H1 (cell line): Measurements from ENCODE around the gene FMNL2. TPM values are rescaled to one million over a fixed set of nuclear protein-coding genes. Genes with fewer than 3 reads are reported as not detected.

ENCODE experiments used
- CTCF ChIA-PET: fragments of 300-600 bp; sonication (Branson Sonifier 250); formaldehyde crosslinking; loops from one replicate; lab custom pipeline; 2021; ENCODE audit not compliant: partially characterized antibody; lab: Charles Lee
- POLR2A ChIA-PET: fragments of 300-600 bp; sonication (Branson Sonifier 250); formaldehyde crosslinking; loops from one replicate; lab custom pipeline; 2021; ENCODE audit warnings: inconsistent platforms; ENCODE audit not compliant: partially characterized antibody; lab: Charles Lee
- DNase-seq, 2 experiments: peaks; one replicate each; pipeline versions ENCODE4 v3.0.0 to v3.0.0-alpha.2; 2010 to 2022; ENCODE audit warnings: low spot score in 2 of 2, low read depth in 1 of 2, mixed read lengths in 1 of 2
- FAIRE-seq: peaks from 2 replicates; lab custom pipeline; 2011; peaks lifted over from hg19 to GRCh38; lab: Jason Lieb, UNC
- H2AFZ ChIP-seq: 2 replicates; pipeline ENCODE4 v1.8.1; 2012; ENCODE audit warnings: low read length, inconsistent platforms
- H2AK5ac ChIP-seq: 2 replicates; pipeline ENCODE4 v1.6.1; 2013; ENCODE audit warnings: low read depth, low read length
- H2BK120ac ChIP-seq: replicated peaks from 2 replicates; pipeline ENCODE3; 2013; ENCODE audit warnings: low read depth, low read length, inconsistent platforms
- H2BK12ac ChIP-seq: 2 replicates; pipeline ENCODE4 v1.6.1; 2013; ENCODE audit warnings: low read depth, low read length
- H2BK15ac ChIP-seq: 2 replicates; pipeline ENCODE4 v1.6.1; 2013; ENCODE audit warnings: low read length
- H2BK20ac ChIP-seq: 2 replicates; pipeline ENCODE4 v1.6.1; 2013; ENCODE audit warnings: low read length
- H2BK5ac ChIP-seq: 2 replicates; pipeline ENCODE4 v1.6.1; 2013; ENCODE audit warnings: low read depth, low read length
- H3K14ac ChIP-seq: 2 replicates; pipeline ENCODE4 v1.6.1; 2013; ENCODE audit warnings: inconsistent platforms; ENCODE audit not compliant: insufficient read length
- H3K18ac ChIP-seq: 2 replicates; pipeline ENCODE4 v1.6.1; 2013; ENCODE audit warnings: low read length; ENCODE audit errors: extremely low read depth
- H3K23ac ChIP-seq: 2 replicates; pipeline ENCODE4 v1.6.1; 2013; ENCODE audit warnings: inconsistent platforms; ENCODE audit not compliant: insufficient read length
- H3K23me2 ChIP-seq: 2 replicates; pipeline ENCODE4 v1.6.1; 2013; ENCODE audit warnings: low read depth, low read length
- H3K27ac ChIP-seq: 2 replicates; pipeline ENCODE4 v1.6.1; 2011; ENCODE audit warnings: low read depth, low read length, inconsistent platforms
- H3K27me3 ChIP-seq, 4 experiments: replicated peaks in 1 of 4; 1 replicate in 1 of 4; 2 replicates in 3 of 4; pipeline versions ENCODE4 v1.6.1 to v1.8.1; 2011 to 2013; ENCODE audit warnings: low read length in 3 of 4, mild to moderate bottlenecking in 3 of 4, inconsistent platforms in 2 of 4, mixed read lengths in 2 of 4, moderate library complexity in 1 of 4; ENCODE audit not compliant: control insufficient read depth in 3 of 4, insufficient read depth in 3 of 4; ENCODE audit errors: extremely low read depth in 1 of 4
- H3K36me3 ChIP-seq, 4 experiments: 2 replicates each; pipeline versions ENCODE4 v1.6.1 to v1.8.1; 2011 to 2013; ENCODE audit warnings: mild to moderate bottlenecking in 4 of 4, low read length in 3 of 4, moderate library complexity in 2 of 4, control low read depth in 1 of 4, inconsistent platforms in 1 of 4; ENCODE audit not compliant: insufficient read depth in 4 of 4, control insufficient read depth in 2 of 4
- H3K4ac ChIP-seq: replicated peaks from 2 replicates; pipeline ENCODE3; 2013; ENCODE audit warnings: low read length, low read depth, mixed read lengths, inconsistent platforms; ENCODE audit not compliant: insufficient read length
- H3K4me1 ChIP-seq, 4 experiments: replicated peaks in 1 of 4; 1 replicate in 1 of 4; 2 replicates in 3 of 4; pipeline versions ENCODE4 v1.6.1 to v1.8.1; 2011 to 2013; ENCODE audit warnings: low read length in 3 of 4, inconsistent platforms in 2 of 4, mixed read lengths in 1 of 4; ENCODE audit not compliant: insufficient read depth in 4 of 4, control insufficient read depth in 3 of 4
- H3K4me2 ChIP-seq, 2 experiments: 2 replicates each; pipeline versions ENCODE4 v1.6.1 to v1.8.1; 2011 to 2013; ENCODE audit warnings: low read depth in 2 of 2, low read length in 2 of 2, control low read depth in 1 of 2, inconsistent platforms in 1 of 2, mild to moderate bottlenecking in 1 of 2; ENCODE audit not compliant: insufficient read depth in 1 of 2
- H3K4me3 ChIP-seq, 4 experiments: fragments of 200-600, 300-600 bp in 1 of 4; sonication (generic), shearing (Covaris generic), sonication (Bioruptor Twin) in 1 of 4; 2 replicates each; pipeline versions ENCODE4 v1.5.1 to v1.8.1; 2011 to 2016; ENCODE audit warnings: low read length in 4 of 4, low read depth in 3 of 4, control low read depth in 2 of 4, inconsistent platforms in 2 of 4, mild to moderate bottlenecking in 2 of 4, mixed read lengths in 1 of 4, moderate library complexity in 1 of 4; ENCODE audit not compliant: insufficient read depth in 2 of 4; ENCODE audit errors: extremely low read depth in 1 of 4
- H3K56ac ChIP-seq: replicated peaks from 2 replicates; pipeline ENCODE3; 2013; ENCODE audit warnings: low read depth, mild to moderate bottlenecking, mixed read lengths, low read length, inconsistent platforms; ENCODE audit not compliant: insufficient read length
- H3K79me1 ChIP-seq: 2 replicates; pipeline ENCODE4 v1.6.1; 2013; ENCODE audit warnings: low read depth, low read length, control low read depth
- H3K79me2 ChIP-seq, 2 experiments: 2 replicates each; pipeline versions ENCODE4 v1.6.1 to v1.8.1; 2012 to 2013; ENCODE audit warnings: low read length in 2 of 2, mild to moderate bottlenecking in 2 of 2, inconsistent platforms in 1 of 2; ENCODE audit not compliant: insufficient read depth in 2 of 2, control insufficient read depth in 1 of 2
- H3K9ac ChIP-seq, 4 experiments: replicated peaks in 1 of 4; 1 replicate in 1 of 4; 2 replicates in 3 of 4; pipeline versions ENCODE4 v1.6.1 to v1.8.1; 2011 to 2013; ENCODE audit warnings: low read depth in 3 of 4, low read length in 3 of 4, control low read depth in 2 of 4, mild to moderate bottlenecking in 2 of 4, moderate library complexity in 2 of 4, inconsistent platforms in 1 of 4; ENCODE audit errors: extremely low read depth in 1 of 4
- H3K9me3 ChIP-seq, 2 experiments: 2 replicates each; pipeline versions ENCODE4 v1.6.1 to v1.8.1; 2012 to 2013; ENCODE audit warnings: mild to moderate bottlenecking in 2 of 2, moderate library complexity in 2 of 2, control low read depth in 1 of 2, inconsistent platforms in 1 of 2, low read depth in 1 of 2, low read length in 1 of 2, mixed read lengths in 1 of 2; ENCODE audit not compliant: insufficient read depth in 2 of 2
- H4K20me1 ChIP-seq, 2 experiments: replicated peaks in 1 of 2; 2 replicates each; pipeline versions ENCODE3 to v1.8.1; 2011 to 2013; ENCODE audit warnings: inconsistent platforms in 2 of 2, low read length in 2 of 2, mild to moderate bottlenecking in 1 of 2; ENCODE audit not compliant: insufficient read depth in 2 of 2, control insufficient read depth in 1 of 2
- H4K5ac ChIP-seq: 2 replicates; pipeline ENCODE4 v1.6.1; 2013; ENCODE audit warnings: low read length, low read depth, mixed read lengths, inconsistent platforms; ENCODE audit not compliant: insufficient read length
- H4K8ac ChIP-seq: 2 replicates; pipeline ENCODE4 v1.8.0; 2013; ENCODE audit warnings: mild to moderate bottlenecking, moderate library complexity, low read length, inconsistent platforms; ENCODE audit not compliant: insufficient read depth; ENCODE audit errors: extremely low read depth
- H4K91ac ChIP-seq: replicated peaks from 2 replicates; pipeline ENCODE3; 2013; ENCODE audit warnings: low read length, mixed read lengths, inconsistent platforms; ENCODE audit not compliant: insufficient read length
- ASH2L ChIP-seq: fragments of 200-600, 300-600 bp; sonication (generic); IDR thresholded peaks from one replicate; pipeline ENCODE4 v1.7.1; 2017; ENCODE audit warnings: low read length
- ATF3 ChIP-seq: IDR thresholded peaks from 2 replicates; pipeline ENCODE4 v1.6.1; 2011; ENCODE audit warnings: low read depth, mild to moderate bottlenecking, low read length; ENCODE audit not compliant: insufficient read depth
- CREB1 ChIP-seq: IDR thresholded peaks from 2 replicates; pipeline ENCODE4 v1.6.1; 2012; ENCODE audit warnings: inconsistent platforms
- E2F6 ChIP-seq: IDR thresholded peaks from 2 replicates; pipeline ENCODE4 v1.6.1; 2012; ENCODE audit warnings: inconsistent platforms
- GABPA ChIP-seq: IDR thresholded peaks from 2 replicates; pipeline ENCODE4 v1.6.1; 2011; ENCODE audit warnings: mild to moderate bottlenecking, low read length, moderate library complexity, borderline replicate concordance; ENCODE audit not compliant: insufficient read depth
- HDAC2 ChIP-seq, 2 experiments: fragments of 300-600 bp in 1 of 2; sonication (generic) in 1 of 2; IDR thresholded peaks; 2 replicates each; pipeline ENCODE4 v1.6.1; 2011 to 2012; ENCODE audit warnings: low read depth in 2 of 2, low read length in 2 of 2, mild to moderate bottlenecking in 2 of 2, moderate library complexity in 2 of 2, borderline replicate concordance in 1 of 2, inconsistent platforms in 1 of 2
- JUND ChIP-seq: IDR thresholded peaks from 2 replicates; pipeline ENCODE4 v1.6.1; 2011; ENCODE audit warnings: mild to moderate bottlenecking, improper control_type of control experiment, low read length
- KDM4A ChIP-seq: IDR thresholded peaks from one replicate; pipeline ENCODE4 v1.7.1; 2012; ENCODE audit warnings: low read depth, mild to moderate bottlenecking, moderate library complexity, low read length, inconsistent platforms; ENCODE audit not compliant: severe bottlenecking
- NRF1 ChIP-seq: IDR thresholded peaks from 2 replicates; pipeline ENCODE4 v1.6.1; 2011; ENCODE audit warnings: mild to moderate bottlenecking, low read depth, low read length, improper control_type of control experiment
- RAD21 ChIP-seq, 2 experiments: IDR thresholded peaks in 1 of 2; conservative IDR thresholded peaks in 1 of 2; 2 replicates each; pipeline ENCODE4 v1.6.1; 2011; ENCODE audit warnings: low read depth in 2 of 2, low read length in 2 of 2, improper control_type of control experiment in 1 of 2, inconsistent platforms in 1 of 2, mild to moderate bottlenecking in 1 of 2, moderate library complexity in 1 of 2
- SAP30 ChIP-seq: fragments of 300-600 bp; sonication (generic); IDR thresholded peaks from 2 replicates; pipeline ENCODE4 v1.7.1; 2012; ENCODE audit warnings: low read length, moderate library complexity, mild to moderate bottlenecking, inconsistent platforms; ENCODE audit not compliant: insufficient read depth, insufficient replicate concordance
- SP2 ChIP-seq: IDR thresholded peaks from 2 replicates; pipeline ENCODE4 v1.6.1; 2012; ENCODE audit warnings: mild to moderate bottlenecking, low read length, inconsistent platforms
- WGBS, 2 experiments: shearing (Covaris generic) in 1 of 2; methylation state at CpG; one replicate each; pipeline versions ENCODE4 v1.1.6 to v1.1.7; 2013 to 2015; ENCODE audit warnings: low lambda C conversion rate in 2 of 2, mixed read lengths in 2 of 2, inconsistent platforms in 1 of 2, low coverage in 1 of 2, missing lambda C conversion rate in 1 of 2; ENCODE audit not compliant: insufficient replicate concordance in 2 of 2, insufficient coverage in 1 of 2, insufficient read length in 1 of 2; ENCODE audit errors: extremely low coverage in 1 of 2, missing lambda C conversion rate in 1 of 2; 5-methylcytosine and 5-hydroxymethylcytosine counted together
- polyA plus RNA-seq, 7 experiments: library from polyadenylated mRNA; depleted of rRNA in 3 of 7; stranded (reverse) in 5 of 7; unstranded in 2 of 7; fragments of >200 nt in 5 of 7; fragments of 200-250 nt in 2 of 7; gene quantifications; 1 replicate in 5 of 7; 2 replicates in 1 of 7; 4 replicates in 1 of 7; pipeline versions ENCODE4 v1.2.1 to v1.2.3, GENCODE V29; 2011 to 2013; ENCODE audit warnings: missing spikeins in 2 of 7, mixed read lengths in 2 of 7
- total RNA-seq: library from RNA; stranded (reverse); fragmentation: NEBNext Ultra II Directional; extraction: Animal tissue kit (Norgen Biotek cat#: 25700); gene quantifications from 2 replicates; pipeline ENCODE4 v1.2.1, GENCODE V29; 2021

Gene FMNL2
- total and polyA plus RNA-seq, 2 of the 8 experiments (the other 6 are each of a cell fraction or from before 2014, with no cell fraction given): 15.5 to 45.1 TPM

DNA sequence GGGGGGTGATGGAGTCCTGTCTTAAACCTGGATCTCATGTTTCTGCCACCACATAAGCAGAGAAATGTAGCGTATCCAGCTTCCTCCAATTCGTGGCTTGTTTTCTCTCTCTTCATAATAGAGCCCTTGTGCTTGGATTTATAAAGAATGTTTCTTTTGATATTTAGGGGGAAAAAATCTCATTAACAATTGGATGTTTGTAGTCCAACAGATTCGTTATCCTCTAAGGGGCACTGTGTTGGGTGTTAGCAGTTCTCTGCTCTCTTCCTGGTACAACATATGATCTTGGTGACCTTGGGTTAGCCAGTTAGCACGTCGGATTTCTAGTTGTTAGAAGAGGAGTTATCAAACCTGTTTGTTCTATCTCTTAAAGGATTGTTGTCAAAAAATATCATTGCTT is 127.8 kb downstream of the FMNL2 start:
- Histone ChIP-seq H3K4ac (no peak overlapping the region), H3K9ac (no peak overlapping the region), H2BK15ac (no peak overlapping the region), H2BK20ac (no peak overlapping the region), H3K9me3 (no peaks in the 10 kb centered on the region), H4K91ac (no peak overlapping the region), H2BK120ac (no peak overlapping the region), H3K18ac (no peak overlapping the region), H4K8ac (no peak overlapping the region), H3K79me2 (peaks cover 4 to 94% of the 10 kb centered on the region in 2 experiments; a peak in 3 of 4 replicates), H4K20me1 (peaks cover 5% of the 10 kb centered on the region in 2 experiments), H3K27ac (no peak overlapping the region), H3K4me1 (peaks cover 0 to 24% (median 4%) of the 10 kb centered on the region in 4 experiments; a peak in 6 of 7 replicates), H3K4me3 (no peak overlapping the region), H3K36me3 (no peaks in the 10 kb centered on the region), H3K27me3 (no peaks in the 10 kb centered on the region), H2AFZ (no peak overlapping the region), H3K56ac (no peak overlapping the region), H3K79me1 (peaks cover 13% of the 10 kb centered on the region), H2AK5ac (no peak overlapping the region), H3K14ac (no peak overlapping the region), H3K4me2 (no peak overlapping the region), H3K23me2 (no peaks in the 10 kb centered on the region), H2BK12ac (no peak overlapping the region), H3K23ac (no peak overlapping the region), H4K5ac (no peak overlapping the region), H2BK5ac (no peak overlapping the region)
- FAIRE-seq (no peak), DNase-seq (peak in 1 of 2 experiments; percentile 4)
- 74% methylated on average over 5 of the region's 5 CpGs; no CpG with 5 or more reads in 1 of the 2 experiments for WGBS, 2 experiments
- ChIA-PET POLR2A (interaction anchor here (1.2 kb wide), 1 partner anchor 9 kb away, joined by 5 read pairs; no protein-coding TSS in a partner anchor), CTCF (interaction anchor here (1.0 to 2.1 kb wide), 3 partner anchors 11 to 287 kb away, joined by 3 to 5 read pairs (median 3); partner anchors contain the start of gene STAM2)
- no peak for TF ChIP-seq HDAC2 (IDR thresholded peaks at IDR 0.05; ENCODE audit: borderline replicate concordance in 1 of 2, low read depth in 2 of 2, low read length in 2 of 2)
- no peak for TF ChIP-seq ATF3
- TF ChIP-seq RAD21 (IDR thresholded peaks at IDR 0.05 in 1 of 2, conservative IDR thresholded peaks at IDR 0.05 in 1 of 2; ENCODE audit: low read depth in 2 of 2, low read length in 2 of 2): no peak
- no peak for TF ChIP-seq GABPA
- TF ChIP-seq JUND: no peak
- TF ChIP-seq SP2: no peak
- no peak for TF ChIP-seq KDM4A
- no peak for TF ChIP-seq E2F6
- TF ChIP-seq ASH2L: no peak
- TF ChIP-seq CREB1: no peak
- no peak for TF ChIP-seq SAP30
- no peak for TF ChIP-seq NRF1
